ENCODE measurements around the gene NCK2.

The NCK2 gene

GRCh38 chr2:105919191-105919811, 174.6 kb downstream of the NCK2 start:
- no peak for DNase-seq (ENCODE audit: low read depth)
- TF ChIP-seq CTCF (IDR thresholded peaks at IDR 0.05; ENCODE audit: low read depth, low read length, missing control alignments), result no peak
- H3K4me3 ChIP-seq (ENCODE audit: low read depth, low read length), result no peak overlapping the region

- TF ChIP-seq CTCF (IDR thresholded peaks at IDR 0.05; ENCODE audit: low read depth, low read length, missing control alignments), result peak; percentile 66
- no peak overlapping the region for H3K4me3 ChIP-seq (ENCODE audit: low read depth, low read length)
- DNase-seq (ENCODE audit: low read depth), result peak; percentile 7
Measured at GRCh38 chr2:105919826-105920225, 175.1 kb downstream of the NCK2 start.

GRCh38 chr2:105924271-105924670, 179.6 kb downstream of the NCK2 start:
- H3K4me3 ChIP-seq (ENCODE audit: low read depth, low read length), result no peak overlapping the region
- no peak for DNase-seq (ENCODE audit: low read depth)
- TF ChIP-seq CTCF (IDR thresholded peaks at IDR 0.05; ENCODE audit: low read depth, low read length, missing control alignments), result no peak

- no peak for TF ChIP-seq CTCF (IDR thresholded peaks at IDR 0.05; ENCODE audit: low read depth, low read length, missing control alignments)
- H3K4me3 ChIP-seq (ENCODE audit: low read depth, low read length), result no peak overlapping the region
- DNase-seq (ENCODE audit: low read depth), result no peak
Measured at GRCh38 chr2:105924932-105925331, 180.2 kb downstream of the NCK2 start.

GRCh38 chr2:105925390-105925789, 180.7 kb downstream of the NCK2 start:
- DNase-seq (ENCODE audit: low read depth), result no peak
- no peak overlapping the region for H3K4me3 ChIP-seq (ENCODE audit: low read depth, low read length)
- no peak for TF ChIP-seq CTCF (IDR thresholded peaks at IDR 0.05; ENCODE audit: low read depth, low read length, missing control alignments)

- DNase-seq (ENCODE audit: low read depth), result no peak
- no peak for TF ChIP-seq CTCF (IDR thresholded peaks at IDR 0.05; ENCODE audit: low read depth, low read length, missing control alignments)
- H3K4me3 ChIP-seq (ENCODE audit: low read depth, low read length), result no peak overlapping the region
Measured at GRCh38 chr2:105926960-105927678, 182.4 kb downstream of the NCK2 start.

- no peak for DNase-seq (ENCODE audit: low read depth)
- TF ChIP-seq CTCF (IDR thresholded peaks at IDR 0.05; ENCODE audit: low read depth, low read length, missing control alignments), result no peak
- H3K4me3 ChIP-seq (ENCODE audit: low read depth, low read length), result no peak overlapping the region
Measured at GRCh38 chr2:105928086-105928485, 183.4 kb downstream of the NCK2 start.
